Measurements from ENCODE around the gene ETV1.

Gene ETV1

DNA sequence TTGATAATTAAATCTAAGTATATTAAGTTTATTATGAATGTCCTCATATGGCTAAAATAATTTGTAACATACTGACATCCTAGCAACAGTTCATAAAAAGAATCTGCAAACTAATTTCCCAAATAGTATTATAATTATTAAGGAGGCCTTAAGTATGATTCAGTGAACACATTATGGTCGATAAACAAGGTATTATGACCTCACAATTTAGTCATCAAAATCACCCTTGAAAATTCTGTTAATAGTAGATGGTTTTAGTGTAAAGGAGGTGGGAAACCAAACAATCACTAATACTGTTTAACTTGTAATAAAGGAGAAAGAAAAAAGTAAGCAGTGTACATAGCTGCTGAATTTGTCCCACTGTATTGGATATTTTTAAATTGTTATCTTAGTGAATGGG lies 2.1 kb downstream of the ETV1 start:
- no peak for DNase-seq (ENCODE audit: low read depth in 1 of 2, low spot score in 1 of 2)

DNA sequence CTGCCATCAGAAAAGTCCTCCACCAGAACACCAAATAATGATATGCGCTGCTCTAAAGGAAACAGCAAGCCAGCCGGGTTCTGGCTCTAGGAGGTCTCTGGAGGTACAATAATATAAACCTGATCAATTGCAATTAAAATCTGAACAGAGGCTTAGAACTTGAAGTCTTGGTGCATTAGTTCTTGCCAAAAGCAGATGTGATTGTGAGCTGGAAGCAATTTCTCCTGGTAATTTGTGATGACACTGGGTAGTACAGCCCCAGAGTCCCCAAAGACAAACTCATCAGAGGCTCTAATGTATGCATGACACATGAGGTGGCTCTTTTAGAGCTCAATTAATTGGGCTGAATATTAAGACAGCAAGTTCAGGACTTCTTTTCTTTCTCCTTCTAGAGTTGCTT lies 3.3 kb downstream of the ETV1 start:
- DNase-seq (ENCODE audit: low read depth in 1 of 2, low spot score in 1 of 2): no peak

DNA sequence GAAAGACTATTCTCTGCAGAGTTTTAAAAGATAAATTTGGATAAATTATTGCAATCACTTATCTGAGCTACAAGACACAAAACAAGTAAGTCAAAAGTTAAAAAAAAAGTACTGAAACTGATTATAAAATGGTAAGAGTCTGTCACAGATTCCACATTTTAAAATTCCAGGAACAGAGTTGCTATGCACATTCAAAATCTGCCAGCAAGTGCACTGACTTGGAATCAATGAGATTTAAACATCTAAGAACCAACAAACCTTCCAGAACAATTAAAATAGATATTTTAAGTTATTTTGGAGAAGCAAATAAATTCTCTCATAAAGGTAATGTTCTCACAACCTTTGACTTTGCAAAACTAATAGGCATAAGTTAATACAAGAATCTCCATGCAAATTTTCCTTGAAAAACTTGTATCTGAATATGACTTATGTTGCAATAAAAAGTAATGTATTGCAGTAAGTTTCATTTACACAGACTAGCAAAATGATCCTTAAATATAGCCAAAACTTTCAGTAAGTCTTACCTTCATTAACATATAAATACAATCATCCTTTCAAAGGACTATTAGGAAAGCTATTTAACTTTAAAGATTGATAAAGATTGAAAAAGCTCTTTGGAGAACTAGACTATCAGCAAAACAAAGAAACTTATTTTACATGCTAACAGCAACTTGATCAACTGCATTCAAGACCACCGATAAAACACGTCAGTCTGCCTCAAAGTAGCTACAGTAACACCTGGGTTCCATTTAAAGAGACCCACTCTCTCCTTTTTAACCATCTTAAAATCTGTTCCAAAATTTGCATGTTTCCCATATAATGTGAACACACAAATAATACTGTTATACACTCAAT lies 4.4 kb downstream of the ETV1 start:
- no peak for DNase-seq (ENCODE audit: low read depth in 1 of 2, low spot score in 1 of 2)

DNA sequence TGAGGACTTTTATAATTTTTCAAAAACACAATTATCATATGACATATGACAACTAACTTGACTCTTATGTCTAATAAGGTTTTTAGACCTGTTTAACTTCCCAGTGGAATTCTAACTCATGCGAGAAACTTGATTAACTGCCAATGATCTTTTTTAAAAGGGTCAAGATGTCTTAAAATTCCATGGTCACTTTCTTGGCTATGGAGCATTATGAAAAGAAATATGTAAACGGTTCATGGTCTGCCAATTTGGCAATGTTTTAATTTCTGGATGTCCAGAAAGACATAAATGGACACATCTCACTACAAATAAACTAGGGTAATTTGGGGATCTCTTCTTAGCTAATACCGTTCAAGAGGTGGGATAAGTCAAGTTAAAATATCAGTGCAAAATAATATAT lies 5.4 kb downstream of the ETV1 start:
- no peak for DNase-seq (ENCODE audit: low read depth in 1 of 2, low spot score in 1 of 2)

DNA sequence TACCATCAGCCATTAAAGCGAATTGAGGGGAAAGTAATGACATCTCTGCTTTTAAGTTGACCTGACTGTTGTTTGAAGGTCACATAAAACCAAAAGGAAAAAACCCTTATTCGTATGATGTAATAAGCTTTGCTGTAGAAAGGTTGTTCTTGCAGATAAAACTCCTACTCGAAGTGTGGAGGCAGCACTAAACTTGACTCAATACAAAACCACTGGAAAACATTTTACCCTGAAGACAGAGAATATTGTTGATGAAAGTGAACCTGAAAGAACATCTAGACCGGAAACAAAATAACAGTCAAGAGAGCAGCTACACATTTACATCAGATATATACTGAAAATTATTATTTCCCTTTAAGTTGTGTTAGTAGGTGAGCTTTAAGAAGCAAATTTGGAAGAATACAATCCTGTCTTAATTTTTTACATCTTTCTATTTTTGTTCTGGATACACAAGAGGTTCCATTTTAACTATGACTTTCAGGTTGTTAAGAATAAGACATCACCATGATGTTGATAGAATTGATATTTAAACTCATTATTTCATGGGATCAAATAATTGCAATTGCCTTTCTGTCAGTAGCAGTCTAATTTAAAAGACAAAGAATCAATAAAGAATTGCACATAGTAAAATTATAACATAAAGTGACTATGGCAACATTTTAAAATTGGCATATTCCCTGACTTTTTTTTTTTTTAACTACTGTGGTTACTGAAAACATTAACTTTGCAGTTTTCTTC lies 6.4 kb downstream of the ETV1 start:
- DNase-seq (ENCODE audit: low read depth in 1 of 2, low spot score in 1 of 2): no peak

DNA sequence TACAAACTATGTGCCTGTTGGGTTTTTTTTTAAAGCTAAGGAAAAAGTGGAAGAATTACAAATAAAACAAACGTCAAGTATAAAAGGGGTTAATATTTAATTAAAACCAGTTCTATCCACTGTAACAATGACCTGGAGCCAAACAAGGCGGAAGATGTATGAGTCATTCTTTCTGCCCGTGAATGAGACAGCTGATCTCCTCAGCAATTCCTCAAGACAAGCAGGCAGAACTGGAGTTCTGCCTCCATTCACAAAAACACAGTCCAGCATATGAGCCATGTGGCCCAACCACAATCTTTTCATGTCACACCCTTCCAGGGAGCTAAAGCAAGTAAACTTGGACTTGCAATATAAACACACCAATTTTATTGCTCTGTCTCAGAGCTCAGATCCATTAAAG lies 8.4 kb downstream of the ETV1 start:
- no peak for DNase-seq (ENCODE audit: low read depth in 1 of 2, low spot score in 1 of 2)

DNA sequence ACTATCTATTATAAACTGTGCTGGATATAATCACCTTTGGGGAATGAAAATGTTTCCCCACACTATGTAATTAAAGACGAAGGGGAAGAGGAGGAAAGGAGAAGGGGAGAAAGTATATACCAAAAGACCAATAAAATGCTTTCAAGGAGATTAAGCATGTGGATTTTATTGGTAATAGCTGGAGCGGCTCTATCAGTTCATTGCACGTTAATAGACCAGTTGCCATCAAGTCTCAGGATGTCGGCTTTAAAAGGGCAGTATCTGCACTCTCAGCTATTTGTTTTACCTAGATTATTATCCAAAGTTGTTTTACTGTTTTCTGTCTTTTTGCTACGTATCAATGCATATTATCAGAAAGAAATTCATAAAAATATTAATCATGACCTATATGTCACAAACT lies 9.0 kb downstream of the ETV1 start:
- DNase-seq (ENCODE audit: low read depth in 1 of 2, low spot score in 1 of 2): no peak

DNA sequence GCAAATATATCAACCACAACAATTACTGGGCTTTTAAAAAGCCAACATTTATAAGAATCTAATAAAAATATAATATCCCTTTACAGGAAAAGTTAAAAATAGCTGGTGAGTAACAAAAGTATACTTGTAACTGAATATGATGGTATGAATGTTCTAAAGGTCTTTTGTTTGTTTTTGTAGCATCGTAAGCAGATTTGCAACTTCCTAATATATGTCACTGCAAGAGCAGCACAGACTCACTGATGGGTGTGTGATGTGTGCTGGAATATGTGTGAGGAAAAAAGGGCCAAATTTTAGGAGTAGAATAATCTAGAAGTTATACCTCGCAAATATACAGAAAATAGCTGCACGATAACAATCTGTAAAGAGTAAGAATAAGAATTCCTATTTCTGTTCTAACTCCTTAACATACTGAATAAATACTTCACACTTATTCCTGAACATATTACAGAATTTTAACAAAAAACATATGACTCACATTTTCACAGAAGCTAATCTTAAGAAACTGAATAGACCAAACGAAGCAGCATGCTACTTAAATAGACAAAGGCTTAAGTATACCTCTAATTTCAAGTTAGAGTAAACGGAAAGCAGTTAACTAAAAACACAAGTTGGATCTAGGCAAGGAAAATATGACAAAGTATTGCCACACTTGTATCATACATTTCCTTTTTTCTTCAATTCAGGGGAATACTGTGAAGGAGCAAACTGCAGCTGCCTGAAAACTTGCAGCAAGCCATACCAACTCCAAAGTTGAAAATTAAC lies 9.6 kb downstream of the ETV1 start:
- DNase-seq (ENCODE audit: low read depth in 1 of 2, low spot score in 1 of 2): no peak

DNA sequence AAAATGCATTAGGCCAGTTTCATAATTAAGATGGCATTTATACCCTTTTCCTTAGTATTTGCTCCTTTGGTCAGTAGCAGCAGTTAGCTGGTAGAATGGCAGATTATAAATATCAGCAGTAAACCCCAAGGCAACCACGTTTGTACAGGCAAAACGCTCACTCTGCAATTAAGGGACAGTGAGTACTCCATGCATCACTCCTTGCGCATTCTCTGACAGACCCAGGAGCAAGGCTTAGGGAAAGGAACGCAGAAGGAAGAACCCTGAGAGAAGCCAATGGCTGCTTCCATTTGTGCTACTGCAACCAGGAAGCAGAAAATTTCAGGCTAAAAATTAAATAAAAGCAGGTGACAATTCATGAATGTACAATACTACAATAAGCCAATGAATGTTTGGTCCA lies 12.9 kb downstream of the ETV1 start:
- no peak for DNase-seq (ENCODE audit: low read depth in 1 of 2, low spot score in 1 of 2)

DNA sequence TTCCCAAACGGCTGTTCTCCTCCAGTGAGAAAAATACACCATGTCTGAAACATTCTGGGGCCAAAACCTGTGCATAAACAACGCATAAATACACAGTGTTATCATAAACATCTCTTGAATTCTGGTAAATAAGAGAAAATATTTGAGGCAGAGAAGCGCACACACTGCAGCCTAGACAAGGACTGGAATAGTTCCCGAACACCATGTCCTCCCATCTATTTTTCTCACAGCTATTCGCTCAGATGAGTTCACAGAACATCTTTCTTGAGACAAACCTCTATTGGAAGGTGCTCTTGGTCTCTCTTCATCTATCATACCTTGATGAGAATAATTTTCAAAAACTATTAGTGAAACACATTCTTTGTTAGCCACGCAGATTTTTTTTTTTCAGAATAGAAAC lies 24.4 kb downstream of the ETV1 start:
- DNase-seq (ENCODE audit: low read depth in 1 of 2, low spot score in 1 of 2): no peak

DNA sequence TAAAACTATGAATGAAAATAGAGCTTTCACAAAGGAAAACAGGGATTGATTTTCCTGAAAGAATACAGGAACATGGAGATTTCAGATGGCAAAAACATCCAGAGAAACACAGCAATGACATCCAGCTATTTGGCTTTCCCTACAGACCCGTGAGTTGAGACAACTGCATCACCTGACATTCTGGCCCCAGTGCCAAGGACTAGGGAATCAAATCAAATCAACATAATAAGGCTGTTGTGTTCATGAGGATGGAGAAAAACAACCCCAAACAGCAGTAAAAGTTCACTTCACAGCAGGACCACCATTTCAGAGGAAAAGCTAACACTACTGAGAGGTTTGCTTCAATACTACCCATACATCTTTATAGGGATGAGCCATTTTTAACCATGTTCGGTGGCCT lies 25.5 kb downstream of the ETV1 start:
- DNase-seq (ENCODE audit: low read depth in 1 of 2, low spot score in 1 of 2): no peak

DNA sequence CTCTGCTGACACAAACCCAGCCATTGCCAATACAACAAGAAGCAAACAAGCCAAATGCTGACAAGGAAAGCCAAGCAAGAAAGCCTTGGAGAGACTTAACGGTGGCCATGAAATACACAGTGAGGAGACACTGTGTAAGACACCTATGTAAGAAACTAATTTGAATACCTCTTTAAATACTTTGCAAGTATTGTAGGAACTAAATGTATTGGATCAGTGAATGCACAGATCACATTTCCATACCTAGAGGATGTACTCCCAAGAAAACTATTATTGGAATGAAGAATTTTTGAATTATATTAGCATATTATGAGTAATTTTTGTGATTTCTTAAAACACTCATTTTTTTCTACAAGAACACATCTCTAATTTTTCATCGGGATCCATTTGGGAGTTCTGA lies 34.0 kb downstream of the ETV1 start:
- no peak for DNase-seq (ENCODE audit: low read depth in 1 of 2, low spot score in 1 of 2)

DNA sequence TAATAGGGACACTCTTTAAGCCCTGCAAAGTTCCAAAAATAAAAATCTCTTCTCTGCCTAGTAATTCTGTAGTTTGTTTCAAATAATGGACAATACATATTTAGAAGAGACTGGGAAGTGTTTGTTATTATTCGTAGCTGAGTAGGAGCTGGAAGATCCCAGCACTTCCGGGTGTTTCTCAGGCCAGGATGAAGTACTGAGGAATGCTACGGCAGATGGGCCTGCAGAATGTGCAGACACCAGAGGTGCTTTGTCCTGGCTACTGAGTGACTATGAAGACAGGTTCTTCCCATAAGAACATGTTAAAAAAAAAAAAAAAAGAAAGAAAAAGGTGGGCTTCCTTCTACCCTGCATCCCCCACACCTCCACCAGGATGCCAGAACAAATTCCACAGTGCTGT lies 36.1 kb downstream of the ETV1 start:
- no peak for DNase-seq (ENCODE audit: low read depth in 1 of 2, low spot score in 1 of 2)

DNA sequence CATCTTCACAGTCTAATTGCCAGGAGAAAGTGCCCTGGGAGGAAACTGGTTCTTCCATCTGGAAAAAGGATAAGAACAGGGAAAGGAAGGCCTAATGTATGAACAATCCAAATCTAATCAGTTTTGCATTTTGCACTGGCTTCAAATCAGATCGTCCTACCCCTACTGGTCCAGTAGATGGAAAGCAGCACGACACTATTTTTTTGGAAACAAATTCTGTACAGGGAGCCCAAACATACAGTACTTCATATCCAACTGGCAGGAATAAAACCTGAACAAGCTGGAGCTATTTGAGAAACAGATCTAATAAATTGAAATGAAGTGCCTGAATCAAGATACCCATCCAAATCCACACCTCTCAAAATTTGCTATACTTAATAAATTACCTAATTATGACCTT lies 36.5 kb downstream of the ETV1 start:
- no peak for DNase-seq (ENCODE audit: low read depth in 1 of 2, low spot score in 1 of 2)

DNA sequence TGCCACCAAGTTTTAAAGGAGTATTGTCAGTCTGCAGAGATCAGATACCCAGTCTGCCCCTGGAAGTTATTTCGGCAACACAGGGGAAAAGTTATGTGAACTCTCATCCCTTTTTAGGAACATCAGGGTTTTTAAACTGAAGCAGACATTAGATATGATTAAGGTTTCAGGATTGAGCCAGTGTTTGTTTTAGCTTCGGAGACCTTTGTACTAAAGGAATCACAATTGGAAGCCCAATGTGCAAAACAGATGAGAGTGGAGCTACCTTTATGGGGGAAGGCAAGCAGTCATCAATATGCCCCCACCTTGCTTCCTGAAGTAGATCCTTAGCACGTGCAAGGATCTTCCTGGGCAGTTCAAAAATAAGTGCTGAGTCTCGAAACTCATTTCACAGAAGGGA lies 39.5 kb downstream of the ETV1 start:
- no peak for DNase-seq (ENCODE audit: low read depth in 1 of 2, low spot score in 1 of 2)

DNA sequence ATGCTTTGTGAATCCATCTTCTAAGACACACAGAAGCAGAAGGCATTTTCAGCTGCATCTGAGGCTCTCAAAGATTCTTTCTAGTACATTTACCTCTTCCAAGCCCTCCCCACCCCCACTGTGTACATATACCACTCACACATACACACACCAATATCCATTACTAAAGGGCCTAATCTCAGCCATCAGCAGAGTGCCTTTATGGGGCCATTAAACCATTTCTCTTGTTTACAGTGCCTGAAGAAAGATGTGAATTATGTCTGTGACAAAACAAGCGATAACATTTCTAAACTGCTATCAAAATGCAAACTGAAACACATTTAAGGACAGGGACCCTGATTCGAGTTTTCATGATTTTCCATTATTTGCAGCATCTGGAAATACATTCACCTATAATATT lies 40.0 kb downstream of the ETV1 start:
- no peak for DNase-seq (ENCODE audit: low read depth in 1 of 2, low spot score in 1 of 2)

DNA sequence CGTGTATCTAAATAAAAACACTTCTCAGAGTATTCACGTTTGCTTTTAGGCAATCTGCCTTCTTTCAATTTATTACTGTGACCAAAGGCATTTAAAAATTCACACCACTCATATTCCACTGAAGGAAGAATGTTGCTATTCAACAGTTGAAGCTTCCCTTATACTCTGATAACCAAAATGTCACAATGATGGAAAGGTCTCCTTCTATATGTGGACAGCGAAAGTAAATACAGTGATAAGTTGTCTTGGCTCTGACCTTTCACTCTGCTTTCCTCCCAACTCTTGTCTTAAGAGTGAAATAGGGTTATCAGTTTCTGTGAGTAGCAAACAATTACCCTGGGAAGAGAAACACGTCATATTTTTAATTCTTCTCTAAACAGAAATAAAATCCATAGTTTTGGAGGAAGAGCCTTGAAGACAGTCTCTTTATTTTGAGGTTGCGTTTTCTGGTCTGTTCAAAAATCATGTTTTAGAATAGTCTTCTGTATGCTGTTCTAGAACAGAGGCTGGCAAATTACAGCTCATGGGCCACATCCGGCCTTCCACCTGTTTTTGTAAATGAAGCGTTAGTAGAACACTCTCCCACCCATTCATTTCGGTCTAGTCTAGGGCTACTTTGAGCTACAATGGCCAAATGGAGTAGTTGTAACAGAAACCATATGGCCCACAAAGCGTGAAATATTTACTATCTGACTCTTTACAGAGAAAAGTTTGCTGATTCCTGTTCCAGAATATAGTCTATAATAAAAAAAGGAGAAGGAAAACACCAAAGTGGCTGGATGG lies 41.3 kb downstream of the ETV1 start:
- DNase-seq (ENCODE audit: low read depth in 1 of 2, low spot score in 1 of 2): no peak

DNA sequence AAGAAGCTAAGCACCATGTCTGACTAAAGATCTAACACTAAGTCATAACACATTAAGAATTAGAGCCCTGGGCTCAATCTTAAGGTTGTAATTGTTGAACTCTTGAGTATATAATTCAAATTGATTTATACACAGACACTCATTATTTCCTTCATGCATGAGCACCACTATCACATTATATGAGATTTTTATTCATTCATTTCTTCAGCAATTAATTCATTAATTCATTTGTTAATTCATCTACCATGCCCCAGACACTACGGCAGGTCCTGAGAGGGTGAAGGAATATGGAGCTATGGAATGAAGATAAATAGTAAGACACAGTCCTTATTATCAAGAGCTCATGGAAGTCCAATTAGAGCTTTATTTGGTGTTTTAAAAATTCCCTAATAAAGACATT lies 41.9 kb downstream of the ETV1 start:
- no peak for DNase-seq (ENCODE audit: low read depth in 1 of 2, low spot score in 1 of 2)

DNA sequence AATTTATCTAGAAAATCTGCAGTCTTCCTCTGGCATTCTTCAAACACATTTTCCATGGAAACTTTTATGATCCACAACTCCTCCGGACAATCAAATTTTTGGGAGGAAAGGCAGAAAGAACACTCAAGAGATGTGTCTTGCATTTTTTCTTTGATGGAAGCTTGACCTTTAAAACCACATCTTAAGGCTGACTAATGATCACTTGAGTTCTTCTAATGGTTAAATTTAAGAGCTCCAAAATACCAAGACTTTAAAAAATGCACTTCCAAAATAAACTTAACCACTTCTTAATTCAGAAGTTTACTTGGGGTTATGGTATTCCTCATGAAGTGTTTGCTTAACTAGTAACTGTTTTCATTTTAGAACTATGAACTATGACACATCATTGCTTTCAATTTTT lies 43.3 kb downstream of the ETV1 start:
- no peak for DNase-seq (ENCODE audit: low read depth in 1 of 2, low spot score in 1 of 2)

DNA sequence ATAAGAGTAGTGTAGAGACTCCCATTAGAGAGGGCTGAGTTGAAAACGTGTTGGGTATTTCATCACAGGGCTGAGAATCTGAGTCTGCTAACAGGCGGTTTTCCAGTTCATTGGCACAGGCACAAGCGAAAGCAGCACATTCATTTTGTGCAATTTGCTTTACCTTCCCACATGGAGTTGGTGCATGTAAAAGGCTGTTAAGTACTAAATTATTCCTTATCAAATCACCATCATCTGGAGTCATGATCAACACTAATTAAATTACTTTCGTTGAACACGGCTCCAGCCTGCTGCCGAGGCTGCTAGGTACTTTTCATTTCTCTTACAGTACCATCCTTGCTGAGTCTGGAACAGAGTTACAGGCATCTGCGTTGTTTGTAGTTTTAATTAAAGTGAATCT lies 43.8 kb downstream of the ETV1 start:
- DNase-seq (ENCODE audit: low read depth in 1 of 2, low spot score in 1 of 2): no peak

DNA sequence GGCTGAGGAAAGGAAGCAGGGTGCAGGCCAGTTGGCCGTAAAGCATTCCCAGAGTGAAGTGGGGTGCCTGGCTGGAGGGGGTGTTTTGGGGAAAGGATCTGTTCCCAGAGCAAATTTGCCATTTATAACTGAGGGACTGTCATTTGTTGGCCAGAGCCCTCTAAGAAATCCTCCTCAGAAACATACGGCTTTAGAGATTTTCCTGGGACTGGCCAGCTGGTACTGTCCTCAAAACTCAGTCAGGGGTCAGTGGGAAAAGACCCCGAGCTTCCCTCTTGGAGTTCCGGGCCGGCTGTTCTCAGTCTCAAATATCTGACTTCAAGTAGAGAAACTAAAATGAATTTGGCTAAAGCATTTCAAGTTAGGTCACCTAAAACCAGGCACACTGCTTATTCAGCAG lies 55.9 kb downstream of the ETV1 start:
- no peak for DNase-seq (ENCODE audit: low read depth in 1 of 2, low spot score in 1 of 2)
